GM23338 (cell line): ENCODE measurements around the gene SLC29A2. TPM values are rescaled to one million over a fixed set of nuclear protein-coding genes. Genes with fewer than 3 reads are reported as not detected.

Source experiments
- ATAC-seq: fragments of 200-7000 bp; cut with Tn5 transposase; 3 replicates; pipeline ENCODE4 v1.9.1; 2020
- DNase-seq: peaks from one replicate; pipeline ENCODE4 v3.0.0-alpha.2; 2015; ENCODE audit warnings: low spot score
- H2AFZ ChIP-seq: fragments of 200-600 bp; sonication (generic); 2 replicates; pipeline ENCODE4 v1.8.0; 2016; ENCODE audit warnings: antibody characterized with exemption, mild to moderate bottlenecking, moderate library complexity
- H3F3A ChIP-seq: fragments of 200-600 bp; sonication (generic); replicated peaks from 2 replicates; pipeline ENCODE4 v1.8.0; 2017; ENCODE audit warnings: antibody characterized with exemption, mixed run types, low read depth
- H3K27ac ChIP-seq: fragments of 200-600 bp; sonication (generic); 2 replicates; pipeline ENCODE4 v1.6.1; 2016; ENCODE audit warnings: low read depth
- H3K27me3 ChIP-seq: fragments of 200-600 bp; sonication (generic); 2 replicates; pipeline ENCODE4 v1.8.0; 2016; ENCODE audit warnings: mild to moderate bottlenecking, mixed run types, moderate library complexity; ENCODE audit not compliant: insufficient read depth
- H3K36me3 ChIP-seq: fragments of 200-600 bp; sonication (generic); 2 replicates; pipeline ENCODE4 v1.8.0; 2016; ENCODE audit warnings: mild to moderate bottlenecking; ENCODE audit not compliant: insufficient read depth
- H3K4me1 ChIP-seq: fragments of 200-600 bp; sonication (generic); 2 replicates; pipeline ENCODE4 v1.8.0; 2016; ENCODE audit warnings: mild to moderate bottlenecking, moderate library complexity; ENCODE audit not compliant: insufficient read depth
- H3K4me2 ChIP-seq: fragments of 200-600 bp; sonication (generic); 2 replicates; pipeline ENCODE4 v1.7.1; 2017; ENCODE audit warnings: mixed run types
- H3K4me3 ChIP-seq: fragments of 200-600 bp; sonication (generic); 2 replicates; pipeline ENCODE4 v1.6.1; 2016; ENCODE audit warnings: mixed run types
- H3K79me2 ChIP-seq: fragments of 200-600 bp; sonication (generic); replicated peaks from 2 replicates; pipeline ENCODE4 v1.8.0; 2017; ENCODE audit warnings: mild to moderate bottlenecking; ENCODE audit not compliant: insufficient read depth
- H3K9me2 ChIP-seq: fragments of 200-600 bp; sonication (generic); 2 replicates; pipeline ENCODE4 v1.8.0; 2017; ENCODE audit not compliant: insufficient read depth
- H4K20me1 ChIP-seq: fragments of 200-600 bp; sonication (generic); replicated peaks from 2 replicates; pipeline ENCODE4 v1.8.0; 2017; ENCODE audit warnings: mild to moderate bottlenecking; ENCODE audit not compliant: insufficient read depth
- H3K27ac Mint-ChIP-seq: 2 replicates; pipeline ENCODE4 v1.8.0; 2020; ENCODE audit warnings: inconsistent platforms, mild to moderate bottlenecking, moderate library complexity, mixed read lengths
- H3K27me3 Mint-ChIP-seq: 3 replicates; pipeline ENCODE4 v1.8.0; 2022; ENCODE audit warnings: low read depth, mild to moderate bottlenecking, moderate library complexity, mixed read lengths, inconsistent platforms; ENCODE audit not compliant: insufficient read depth, poor library complexity
- H3K36me3 Mint-ChIP-seq: 3 replicates; pipeline ENCODE4 v1.8.0; 2021; ENCODE audit warnings: low read depth, mild to moderate bottlenecking, inconsistent platforms, moderate library complexity, mixed read lengths
- H3K4me1 Mint-ChIP-seq: 3 replicates; pipeline ENCODE4 v1.8.0; 2020; ENCODE audit warnings: mild to moderate bottlenecking, inconsistent platforms, mixed read lengths
- H3K4me3 Mint-ChIP-seq: 3 replicates; pipeline ENCODE4 v1.8.0; 2021; ENCODE audit warnings: moderate library complexity, mild to moderate bottlenecking, inconsistent platforms, mixed read lengths
- H3K9me3 Mint-ChIP-seq: 3 replicates; pipeline ENCODE4 v1.8.0; 2020; ENCODE audit warnings: moderate library complexity, mild to moderate bottlenecking, inconsistent platforms, mixed read lengths
- CREB1 ChIP-seq: fragments of 250-450 bp; sonication (Bioruptor Pico); IDR thresholded peaks from 2 replicates; pipeline ENCODE4 v1.5.0; 2020; ENCODE audit warnings: low read depth, mild to moderate bottlenecking, moderate library complexity
- EZH2 ChIP-seq: fragments of 200-600 bp; sonication (generic); IDR thresholded peaks from one replicate; pipeline ENCODE4 v1.8.0; 2017; ENCODE audit warnings: antibody characterized with exemption, mild to moderate bottlenecking, low read depth; ENCODE audit not compliant: unreplicated experiment
- EZH2phosphoT487 ChIP-seq: fragments of 200-600 bp; sonication (generic); IDR thresholded peaks from one replicate; pipeline ENCODE4 v1.8.1; 2018; ENCODE audit warnings: antibody characterized with exemption; ENCODE audit not compliant: unreplicated experiment
- JUNB ChIP-seq: IDR thresholded peaks from one replicate; pipeline ENCODE4 v1.6.1; 2016; ENCODE audit warnings: antibody characterized with exemption; ENCODE audit not compliant: unreplicated experiment
- POLR2AphosphoS5 ChIP-seq: IDR thresholded peaks from 2 replicates; pipeline ENCODE4 v1.6.1; 2016; ENCODE audit warnings: antibody characterized with exemption, low read depth
- ZNF114 ChIP-seq: fragments of 250-450 bp; sonication (Bioruptor Pico); IDR thresholded peaks from 2 replicates; pipeline ENCODE4 v1.5.0; 2020; ENCODE audit warnings: mild to moderate bottlenecking, moderate library complexity
- long read RNA-seq: library from polyadenylated mRNA; unstranded; transcript quantifications from one replicate; pipeline ENCODE4 v2.0.0, GENCODE V29; 2020; ENCODE audit not compliant: unreplicated experiment
- polyA plus RNA-seq: library from polyadenylated mRNA; unstranded; fragments of >200 nt; fragmentation: Nextera tagmentation; extraction: Ambion mirVana; gene quantifications from 2 replicates; pipeline ENCODE4 v1.2.1, GENCODE V29; 2016
- total RNA-seq: library from RNA; depleted of rRNA; stranded (reverse); fragments of >200 nt; shearing (Covaris generic); gene quantifications from 2 replicates; pipeline ENCODE4 v1.2.3, GENCODE V29; 2014; rRNA removed
- TF ChIP-seq, protein P1 (sequence below): IDR thresholded peaks from one replicate; pipeline ENCODE4 v1.6.1; 2018; ENCODE audit warnings: antibody characterized with exemption; ENCODE audit not compliant: unreplicated experiment

Gene SLC29A2, protein sequence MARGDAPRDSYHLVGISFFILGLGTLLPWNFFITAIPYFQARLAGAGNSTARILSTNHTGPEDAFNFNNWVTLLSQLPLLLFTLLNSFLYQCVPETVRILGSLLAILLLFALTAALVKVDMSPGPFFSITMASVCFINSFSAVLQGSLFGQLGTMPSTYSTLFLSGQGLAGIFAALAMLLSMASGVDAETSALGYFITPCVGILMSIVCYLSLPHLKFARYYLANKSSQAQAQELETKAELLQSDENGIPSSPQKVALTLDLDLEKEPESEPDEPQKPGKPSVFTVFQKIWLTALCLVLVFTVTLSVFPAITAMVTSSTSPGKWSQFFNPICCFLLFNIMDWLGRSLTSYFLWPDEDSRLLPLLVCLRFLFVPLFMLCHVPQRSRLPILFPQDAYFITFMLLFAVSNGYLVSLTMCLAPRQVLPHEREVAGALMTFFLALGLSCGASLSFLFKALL
- total RNA-seq (26.3 and 31.1 TPM in 2 replicates), polyA plus RNA-seq (26.0 TPM in 2 replicates)
- long read RNA-seq, transcript SLC29A2-202 (12 exons, 2,514 nt) = major isoform, 6 of 13 reads
- long read RNA-seq, partial matches to known transcripts = 2 of 13 reads
- long read RNA-seq, other reads (novel, unspliced or antisense) = 4 of 13 reads

DNA sequence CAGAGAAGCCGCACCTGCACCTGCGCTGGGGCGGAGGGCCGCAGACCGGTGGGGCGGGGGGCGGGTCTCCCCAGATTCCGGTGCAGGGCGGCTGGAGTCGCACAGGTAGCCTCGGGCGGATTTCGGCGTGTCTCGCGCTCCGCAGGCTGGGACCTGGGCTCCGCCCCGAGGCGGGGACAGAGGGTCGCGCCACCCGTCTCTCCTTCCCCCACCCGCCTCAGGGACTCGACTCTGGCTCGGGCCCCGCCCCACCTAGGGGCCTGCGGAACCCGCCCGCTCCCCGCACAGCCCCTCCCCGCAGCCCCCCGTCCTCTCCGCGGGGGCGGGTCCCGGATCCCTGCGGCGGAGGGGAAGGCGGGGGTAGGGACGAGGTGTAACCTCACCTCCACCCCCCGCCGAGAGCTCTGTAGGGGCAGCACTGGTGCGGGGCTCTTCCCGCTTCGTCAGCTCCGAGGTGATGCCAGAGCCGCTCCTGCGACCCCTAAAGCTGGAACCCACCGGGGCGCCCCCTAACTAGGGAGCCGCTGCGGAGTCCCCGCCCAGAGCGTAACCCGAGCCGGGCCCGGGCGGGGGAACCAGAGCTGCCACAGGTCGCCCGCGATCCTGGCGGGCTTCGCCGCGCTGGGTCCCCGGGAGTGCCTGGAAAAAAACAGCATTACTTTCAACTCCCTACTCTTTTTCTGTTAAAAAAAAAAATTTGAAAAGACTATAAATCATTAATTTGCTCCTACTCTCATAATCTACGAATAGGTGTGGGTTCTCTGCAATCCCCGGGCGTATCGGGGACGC lies at the start of gene SLC29A2:
Gene SLC29A2, minus strand, starts transcription at position 134 of the 789 bp plus-strand sequence. CDS start 169 bp downstream, outside the sequence.
- ATAC-seq = peak; percentile 79
- H3K27ac Mint-ChIP-seq = peak within 1 kb of the TSS; percentile 98

DNA sequence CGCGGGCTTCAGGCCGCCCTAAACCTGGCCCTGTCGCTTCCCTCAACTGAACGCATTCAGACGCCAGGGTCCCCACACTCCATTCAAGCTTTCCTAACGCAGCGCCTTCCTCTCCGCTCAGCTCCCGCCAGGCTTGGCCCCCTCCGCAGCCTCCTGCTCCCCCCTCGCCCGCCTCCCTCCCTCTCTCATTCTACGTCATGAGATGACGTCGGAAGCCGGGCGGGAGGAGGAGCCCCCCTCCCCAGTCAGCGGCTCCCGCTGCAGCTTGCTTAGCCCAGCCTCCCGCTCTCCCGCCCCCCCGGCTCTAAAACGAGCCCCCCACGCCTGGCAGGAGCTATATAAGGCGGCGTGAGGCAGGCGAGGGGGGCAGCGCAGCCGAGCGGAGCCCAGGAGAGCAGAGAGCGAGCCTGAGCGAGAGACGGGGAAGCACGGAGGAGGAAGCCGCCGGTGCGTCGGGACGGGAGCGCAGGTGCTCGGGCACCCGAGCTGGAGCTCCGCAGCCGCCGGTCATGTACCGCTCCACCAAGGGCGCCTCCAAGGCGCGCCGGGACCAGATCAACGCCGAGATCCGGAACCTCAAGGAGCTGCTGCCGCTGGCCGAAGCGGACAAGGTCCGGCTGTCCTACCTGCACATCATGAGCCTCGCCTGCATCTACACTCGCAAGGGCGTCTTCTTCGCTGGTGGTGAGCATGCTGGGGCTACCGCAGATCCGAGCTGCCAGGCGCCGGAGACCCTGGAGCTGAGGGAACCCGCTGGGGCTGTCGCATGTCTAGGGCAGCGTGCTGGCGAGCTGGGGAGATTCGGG lies 49.3 kb upstream of the SLC29A2 start, which contains the start of gene NPAS4:
Gene NPAS4, plus strand, starts transcription at position 365 of the 806 bp plus-strand sequence. Its CDS starts 145 bp downstream, at position 510.
- no peak within 1 kb of the TSS for H3K27ac ChIP-seq
- H3K27me3 ChIP-seq = peaks cover 28% of the 10 kb centered on the region
- peak; percentile 74 for DNase-seq
- peak; percentile 24 for ATAC-seq
- no peaks in the 10 kb centered on the region for H3K79me2 ChIP-seq
- H3F3A ChIP-seq = 0 out of 2 replicates have a peak, but pooled peaks cover 2% of the 10 kb centered on the region
- H3K9me3 Mint-ChIP-seq = no peaks in the 10 kb centered on the region; the same call in 1 of the 3 replicates
- no peak within 1 kb of the TSS for H2AFZ ChIP-seq
- H3K4me3 Mint-ChIP-seq = peak within 1 kb of the TSS; percentile 74
- no peak within 1 kb of the TSS for H3K27ac Mint-ChIP-seq
- no peaks in the 10 kb centered on the region for H3K9me2 ChIP-seq
- peaks cover 50% of the 10 kb centered on the region for H3K27me3 Mint-ChIP-seq
- H4K20me1 ChIP-seq = peaks cover 6% of the 10 kb centered on the region
- H3K4me1 Mint-ChIP-seq = peaks cover 35% of the 10 kb centered on the region
- H3K4me1 ChIP-seq = peaks cover 32% of the 10 kb centered on the region
- H3K4me2 ChIP-seq = peak within 1 kb of the TSS; percentile 95
- no peaks in the 10 kb centered on the region; the same call in 2 of the 3 replicates for H3K36me3 Mint-ChIP-seq
- peak within 1 kb of the TSS; percentile 74 for H3K4me3 ChIP-seq
- no peaks in the 10 kb centered on the region for H3K36me3 ChIP-seq
- TF ChIP-seq, protein P1, sequence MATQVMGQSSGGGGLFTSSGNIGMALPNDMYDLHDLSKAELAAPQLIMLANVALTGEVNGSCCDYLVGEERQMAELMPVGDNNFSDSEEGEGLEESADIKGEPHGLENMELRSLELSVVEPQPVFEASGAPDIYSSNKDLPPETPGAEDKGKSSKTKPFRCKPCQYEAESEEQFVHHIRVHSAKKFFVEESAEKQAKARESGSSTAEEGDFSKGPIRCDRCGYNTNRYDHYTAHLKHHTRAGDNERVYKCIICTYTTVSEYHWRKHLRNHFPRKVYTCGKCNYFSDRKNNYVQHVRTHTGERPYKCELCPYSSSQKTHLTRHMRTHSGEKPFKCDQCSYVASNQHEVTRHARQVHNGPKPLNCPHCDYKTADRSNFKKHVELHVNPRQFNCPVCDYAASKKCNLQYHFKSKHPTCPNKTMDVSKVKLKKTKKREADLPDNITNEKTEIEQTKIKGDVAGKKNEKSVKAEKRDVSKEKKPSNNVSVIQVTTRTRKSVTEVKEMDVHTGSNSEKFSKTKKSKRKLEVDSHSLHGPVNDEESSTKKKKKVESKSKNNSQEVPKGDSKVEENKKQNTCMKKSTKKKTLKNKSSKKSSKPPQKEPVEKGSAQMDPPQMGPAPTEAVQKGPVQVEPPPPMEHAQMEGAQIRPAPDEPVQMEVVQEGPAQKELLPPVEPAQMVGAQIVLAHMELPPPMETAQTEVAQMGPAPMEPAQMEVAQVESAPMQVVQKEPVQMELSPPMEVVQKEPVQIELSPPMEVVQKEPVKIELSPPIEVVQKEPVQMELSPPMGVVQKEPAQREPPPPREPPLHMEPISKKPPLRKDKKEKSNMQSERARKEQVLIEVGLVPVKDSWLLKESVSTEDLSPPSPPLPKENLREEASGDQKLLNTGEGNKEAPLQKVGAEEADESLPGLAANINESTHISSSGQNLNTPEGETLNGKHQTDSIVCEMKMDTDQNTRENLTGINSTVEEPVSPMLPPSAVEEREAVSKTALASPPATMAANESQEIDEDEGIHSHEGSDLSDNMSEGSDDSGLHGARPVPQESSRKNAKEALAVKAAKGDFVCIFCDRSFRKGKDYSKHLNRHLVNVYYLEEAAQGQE = peak; percentile 38
- TF ChIP-seq EZH2 (peak; percentile 29), ZNF114 (CRISPR knock-in tag) (no peak), POLR2AphosphoS5 (no peak), CREB1 (CRISPR knock-in tag) (peak; percentile 94), JUNB (no peak)

More for the DNA sequence above, at the start of gene SLC29A2:
- peaks cover 31% of the 10 kb centered on the region for H3F3A ChIP-seq
- peak within 1 kb of the TSS; percentile 72 for H2AFZ ChIP-seq
- peaks cover 31% of the 10 kb centered on the region for H3K4me1 Mint-ChIP-seq
- H3K9me3 Mint-ChIP-seq = no peaks in the 10 kb centered on the region
- H3K27ac ChIP-seq = peak within 1 kb of the TSS; percentile 97
- H3K27me3 Mint-ChIP-seq = peaks cover 16% of the 10 kb centered on the region
- peak within 1 kb of the TSS; percentile 83 for H3K4me3 ChIP-seq
- peaks cover 39% of the 10 kb centered on the region for H3K36me3 Mint-ChIP-seq
- peaks cover 21% of the 10 kb centered on the region for H3K4me1 ChIP-seq
- H3K9me2 ChIP-seq = no peaks in the 10 kb centered on the region
- peaks cover 10% of the 10 kb centered on the region; the same call in 1 of the 2 replicates for H4K20me1 ChIP-seq
- peak within 1 kb of the TSS; percentile 98 for H3K4me3 Mint-ChIP-seq
- peak within 1 kb of the TSS; percentile 82 for H3K4me2 ChIP-seq
- H3K79me2 ChIP-seq = peaks cover 23% of the 10 kb centered on the region
- peak; percentile 98 for DNase-seq
- TF ChIP-seq POLR2AphosphoS5 = peak; percentile 57; the same call in 1 of the 2 replicates
- no peak for TF ChIP-seq EZH2phosphoT487
- no peak for TF ChIP-seq CREB1 (CRISPR knock-in tag)
- H3K36me3 ChIP-seq = peaks cover 17% of the 10 kb centered on the region; the same call in 1 of the 2 replicates
- H3K27me3 ChIP-seq = no peaks in the 10 kb centered on the region
